SU-DHL-6 (cell line): ENCODE measurements around the gene OR10S1.

ENCODE experiments used
- CTCF ChIP-seq: fragments of 200-600 bp; sonication (generic); IDR thresholded peaks from one replicate; pipeline ENCODE4 v1.5.1; 2017; ENCODE audit warnings: antibody characterized with exemption, mild to moderate bottlenecking, low read length, moderate library complexity; ENCODE audit not compliant: insufficient read depth, poor library complexity, severe bottlenecking
- EZH2phosphoT487 ChIP-seq: fragments of 200-600 bp; sonication (generic), shearing (Covaris generic); conservative IDR thresholded peaks from 2 replicates; pipeline ENCODE4 v1.6.1; 2018; ENCODE audit warnings: mild to moderate bottlenecking, antibody characterized with exemption, low read length, moderate library complexity, mixed read lengths

GRCh38 chr11:123995119-123995518 lies 17.5 kb upstream of the OR10S1 start, which contains the start of gene OR10G6:
- TF ChIP-seq CTCF (no peak), EZH2phosphoT487 (no peak)
